Urinary bladder (tissue), 4 donors: ENCODE measurements around the gene AGTPBP1. TPM values are rescaled to one million over a fixed set of nuclear protein-coding genes. Genes with fewer than 3 reads are reported as not detected.

Experiments used
- DNase-seq: peaks from one replicate; pipeline ENCODE4 v3.0.0-alpha.2; 2015; ENCODE audit errors: extremely low spot score
- H3K27ac ChIP-seq: one replicate; pipeline ENCODE4 v1.5.1; 2013; ENCODE audit warnings: low read depth, mild to moderate bottlenecking, moderate library complexity
- H3K36me3 ChIP-seq: one replicate; pipeline ENCODE4 v1.6.1; 2013; ENCODE audit warnings: mild to moderate bottlenecking, moderate library complexity; ENCODE audit not compliant: insufficient read depth
- H3K4me1 ChIP-seq: one replicate; pipeline ENCODE4 v1.6.1; 2013; ENCODE audit warnings: mild to moderate bottlenecking, moderate library complexity; ENCODE audit not compliant: insufficient read depth
- H3K4me3 ChIP-seq: one replicate; pipeline ENCODE4 v1.5.1; 2013; ENCODE audit warnings: low read depth, low read length
- WGBS: extraction: QIAGEN DNeasy Blood & Tissue Kit; methylation state at CpG from one replicate; pipeline ENCODE4 v1.1.7; 2013; 5-methylcytosine and 5-hydroxymethylcytosine counted together
- polyA plus RNA-seq: library from polyadenylated mRNA; stranded (reverse); fragments of 200-250 nt; gene quantifications from one replicate; pipeline ENCODE4 v1.2.3, GENCODE V29; 2013
- total RNA-seq: library from RNA; depleted of rRNA; stranded (reverse); fragments of >200 nt; gene quantifications from one replicate; pipeline ENCODE4 v1.2.3, GENCODE V29; 2014
- donor health status: healthy with polysubstance abuse.
- donor health status: healthy.

The AGTPBP1 gene
- total and polyA plus RNA-seq, 2 donors, result 5.5 to 31.3 TPM

GRCh38 chr9:85645909-85646627 is 95.7 kb downstream of the AGTPBP1 start:
- no peak for DNase-seq
- WGBS, result 92% methylated on average over 3 of the region's 3 CpGs
- Histone ChIP-seq H3K4me3 (no peak overlapping the region), H3K4me1 (no peaks in the 10 kb centered on the region), H3K27ac (no peak overlapping the region), H3K36me3 (no peaks in the 10 kb centered on the region)

DNA sequence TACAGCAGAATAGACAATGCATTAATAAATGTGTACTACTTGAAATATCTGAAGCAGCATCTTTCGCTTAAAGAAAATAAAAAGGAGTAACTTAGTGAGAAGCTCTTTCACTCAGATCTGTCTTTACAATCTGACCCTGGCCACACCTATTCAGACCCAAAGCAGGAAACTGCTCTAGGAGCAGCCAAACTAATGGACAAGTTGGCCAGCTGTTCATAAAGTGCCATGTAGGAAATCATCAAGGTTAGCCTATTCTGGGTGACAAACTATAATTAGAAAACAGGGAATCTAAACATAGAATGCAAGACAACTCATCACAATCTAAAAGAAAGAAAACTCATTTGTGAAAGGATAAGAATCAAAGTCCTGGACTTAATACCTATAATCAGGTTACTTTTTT is 101.3 kb downstream of the AGTPBP1 start:
- DNase-seq, result no peak
- no peaks in the 10 kb centered on the region for H3K36me3 ChIP-seq
- no peak overlapping the region for H3K27ac ChIP-seq
- H3K4me1 ChIP-seq, result no peaks in the 10 kb centered on the region
- no peak overlapping the region for H3K4me3 ChIP-seq
- WGBS, result 92% methylated on average over 1 of the region's 1 CpG

GRCh38 chr9:85639675-85640186 is 102.0 kb downstream of the AGTPBP1 start:
- no peak overlapping the region for H3K27ac ChIP-seq
- 73% methylated on average over 3 of the region's 3 CpGs for WGBS
- H3K36me3 ChIP-seq, result no peaks in the 10 kb centered on the region
- no peak overlapping the region for H3K4me3 ChIP-seq
- no peaks in the 10 kb centered on the region for H3K4me1 ChIP-seq
- no peak for DNase-seq

GRCh38 chr9:85631809-85632208 is 109.9 kb downstream of the AGTPBP1 start:
- WGBS, result 100% methylated on average over 1 of the region's 1 CpG
- no peaks in the 10 kb centered on the region for H3K36me3 ChIP-seq
- no peak for DNase-seq
- no peak overlapping the region for H3K27ac ChIP-seq
- H3K4me3 ChIP-seq, result no peak overlapping the region
- no peaks in the 10 kb centered on the region for H3K4me1 ChIP-seq

DNA sequence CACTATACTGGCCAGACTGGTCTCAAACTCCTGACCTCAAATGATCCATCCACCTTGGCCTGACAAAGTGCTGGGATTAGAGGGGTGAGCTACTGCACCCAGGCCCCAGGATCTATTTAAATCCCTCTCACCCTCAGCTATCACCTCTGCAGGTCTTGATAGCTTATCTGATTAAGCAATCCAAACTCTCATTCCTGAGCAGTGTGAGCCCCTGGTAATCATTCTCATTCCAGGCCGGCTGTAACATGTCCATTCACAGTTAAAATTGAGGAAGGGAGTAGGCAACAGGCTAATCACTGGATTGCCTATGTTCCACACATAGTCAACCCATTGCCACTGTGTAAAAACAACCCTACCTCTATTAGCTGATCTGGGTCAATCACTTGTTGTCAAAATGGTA is 111.1 kb downstream of the AGTPBP1 start:
- H3K27ac ChIP-seq, result no peak overlapping the region
- H3K36me3 ChIP-seq, result no peaks in the 10 kb centered on the region
- WGBS, result 80% methylated on average over 1 of the region's 1 CpG
- no peak overlapping the region for H3K4me3 ChIP-seq
- no peaks in the 10 kb centered on the region for H3K4me1 ChIP-seq
- DNase-seq, result no peak

GRCh38 chr9:85617141-85617670 is 124.5 kb downstream of the AGTPBP1 start:
- H3K4me3 ChIP-seq, result no peak overlapping the region
- no peak for DNase-seq
- WGBS, result 85% methylated on average over 1 of the region's 1 CpG
- H3K27ac ChIP-seq, result no peak overlapping the region
- no peaks in the 10 kb centered on the region for H3K4me1 ChIP-seq
- H3K36me3 ChIP-seq, result no peaks in the 10 kb centered on the region

DNA sequence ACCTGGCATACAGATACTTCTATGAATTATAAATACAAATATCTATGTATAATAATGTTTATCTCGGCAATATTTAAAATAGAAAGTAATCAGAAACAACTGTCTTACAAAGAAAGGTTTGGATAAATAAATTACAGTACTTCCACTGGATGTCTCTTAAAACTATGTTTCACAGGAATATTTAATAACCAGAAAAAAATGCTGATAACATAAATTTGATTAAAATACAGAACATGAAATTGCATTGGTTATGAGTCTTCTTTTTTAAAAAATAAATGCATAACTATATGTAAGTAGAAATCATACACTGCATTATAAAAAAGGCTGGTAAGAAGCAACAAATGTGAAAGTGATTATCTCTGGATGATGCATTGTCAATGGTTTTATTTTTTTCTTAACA is 126.0 kb downstream of the AGTPBP1 start:
- no peaks in the 10 kb centered on the region for H3K36me3 ChIP-seq
- no peak overlapping the region for H3K4me3 ChIP-seq
- no peak overlapping the region for H3K27ac ChIP-seq
- no peak for DNase-seq
- H3K4me1 ChIP-seq, result no peaks in the 10 kb centered on the region
- WGBS, result 91% methylated on average over 1 of the region's 1 CpG

DNA sequence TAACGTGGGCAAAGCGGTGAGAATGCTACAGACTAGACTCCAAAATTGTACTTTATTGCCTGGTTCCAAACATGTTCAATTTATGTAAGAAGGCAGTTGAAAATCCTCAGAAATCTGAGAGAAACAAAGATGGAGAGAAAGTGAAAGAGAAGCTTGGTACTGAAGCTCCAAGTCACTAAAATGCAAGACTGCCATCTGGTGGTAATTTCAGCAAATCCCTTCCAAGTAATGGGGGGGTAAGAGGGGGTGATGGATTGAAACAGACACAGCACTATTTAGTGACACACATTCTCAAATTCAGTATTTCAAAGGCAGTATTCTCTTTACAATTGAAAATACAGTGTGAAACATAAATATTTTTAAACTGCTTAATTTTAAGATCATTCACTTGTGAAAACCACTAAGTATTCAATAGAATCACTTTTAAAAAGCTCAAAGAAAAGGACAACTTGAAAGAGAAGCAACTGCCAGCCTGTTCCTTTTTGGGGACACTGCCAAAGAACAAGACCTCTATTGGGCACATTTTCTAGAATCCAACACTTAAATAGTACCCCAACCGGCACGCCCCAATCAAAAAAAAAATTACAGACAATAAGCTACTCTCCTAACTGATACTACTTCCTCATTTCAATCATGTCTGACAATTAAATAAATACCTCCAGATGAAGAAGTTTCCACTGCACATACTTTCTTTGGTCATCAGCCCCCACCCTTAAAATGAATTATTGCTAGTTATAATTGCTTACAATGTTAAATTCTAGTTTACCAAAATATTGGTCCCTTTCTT is 131.5 kb downstream of the AGTPBP1 start:
- 55% methylated on average over 4 of the region's 4 CpGs for WGBS
- peak; percentile 43 for DNase-seq
- Histone ChIP-seq H3K27ac (no peak overlapping the region), H3K4me1 (no peaks in the 10 kb centered on the region), H3K36me3 (no peaks in the 10 kb centered on the region), H3K4me3 (peak overlapping the region; percentile 14)

DNA sequence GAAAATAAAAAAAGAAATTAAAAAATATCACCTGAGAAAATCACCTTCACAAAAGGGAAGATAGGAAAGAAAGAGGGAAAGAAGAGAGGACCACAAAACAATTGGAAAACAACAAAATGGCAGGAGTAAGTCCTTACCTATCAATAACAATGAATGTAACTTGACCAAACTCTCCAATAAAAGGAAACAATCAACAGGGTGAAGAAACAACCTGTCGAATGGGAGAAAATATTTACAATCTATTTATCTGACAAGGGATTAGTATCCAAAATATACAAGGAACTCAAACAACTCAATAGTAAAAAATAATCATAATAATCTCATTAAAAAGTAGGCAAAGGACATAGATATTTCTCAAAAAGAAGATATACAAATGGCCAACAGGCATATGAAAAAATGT is 135.8 kb downstream of the AGTPBP1 start:
- H3K27ac ChIP-seq, result no peak overlapping the region
- no peaks in the 10 kb centered on the region for H3K4me1 ChIP-seq
- no peaks in the 10 kb centered on the region for H3K36me3 ChIP-seq
- no peak for DNase-seq
- 64% methylated on average over 1 of the region's 1 CpG for WGBS
- no peak overlapping the region for H3K4me3 ChIP-seq

GRCh38 chr9:85603936-85604335 is 137.8 kb downstream of the AGTPBP1 start:
- Histone ChIP-seq H3K27ac (no peak overlapping the region), H3K4me1 (no peaks in the 10 kb centered on the region), H3K4me3 (no peak overlapping the region), H3K36me3 (no peaks in the 10 kb centered on the region)
- WGBS, result 93% methylated on average over 3 of the region's 3 CpGs
- no peak for DNase-seq

DNA sequence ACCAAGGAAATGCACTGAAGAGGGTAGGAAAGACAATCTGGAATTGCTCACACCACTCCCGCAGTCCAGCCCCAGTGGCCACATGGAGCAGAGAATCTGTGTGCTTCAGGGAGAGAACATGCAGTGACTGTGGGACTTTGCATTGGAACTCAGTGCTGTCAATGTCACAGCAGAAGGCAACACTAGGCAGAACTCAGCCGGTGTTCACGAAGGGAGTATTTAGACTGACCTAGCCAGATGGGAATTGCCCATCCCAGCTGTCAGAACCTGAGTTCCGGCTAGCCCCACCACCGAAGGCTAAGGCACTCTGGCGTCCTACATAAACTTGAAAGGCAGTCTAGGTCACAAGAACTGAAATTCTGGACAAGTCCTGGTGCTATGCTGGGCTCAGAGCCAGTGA is 139.0 kb downstream of the AGTPBP1 start:
- DNase-seq, result no peak
- H3K4me3 ChIP-seq, result no peak overlapping the region
- H3K4me1 ChIP-seq, result no peaks in the 10 kb centered on the region
- no peaks in the 10 kb centered on the region for H3K36me3 ChIP-seq
- WGBS, result 97% methylated on average over 6 of the region's 6 CpGs
- no peak overlapping the region for H3K27ac ChIP-seq

DNA sequence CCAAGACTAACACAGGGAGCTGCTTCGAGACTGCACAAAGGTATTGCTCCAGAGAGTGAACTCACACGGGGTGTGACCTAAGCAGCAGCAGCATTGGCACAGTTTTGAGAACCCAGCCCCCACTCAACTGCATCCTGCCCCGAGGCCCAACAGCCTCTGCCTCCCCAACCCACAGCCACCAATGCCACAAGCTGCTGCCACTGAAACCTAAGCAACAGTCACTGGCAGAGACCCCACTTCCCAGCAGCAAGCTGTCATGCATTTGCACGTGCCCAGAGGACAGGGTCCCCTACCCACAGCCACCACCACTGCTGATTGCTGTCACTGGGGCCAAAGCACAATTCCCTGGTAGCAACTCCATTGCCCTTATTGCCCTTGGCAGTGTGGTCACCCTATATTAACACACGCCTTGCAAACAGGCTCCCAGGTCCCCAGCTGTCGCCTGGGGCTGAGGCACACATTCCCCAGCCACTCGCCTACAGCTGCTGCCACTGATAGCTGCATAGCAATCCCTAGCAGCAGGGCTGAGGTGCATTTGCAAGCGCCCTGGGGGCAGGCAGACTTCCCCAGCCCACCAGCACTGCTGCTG is 141.0 kb downstream of the AGTPBP1 start:
- DNase-seq, result no peak
- H3K4me3 ChIP-seq, result no peak overlapping the region
- no peaks in the 10 kb centered on the region for H3K36me3 ChIP-seq
- H3K27ac ChIP-seq, result no peak overlapping the region
- WGBS, result 81% methylated on average over 8 of the region's 8 CpGs
- no peaks in the 10 kb centered on the region for H3K4me1 ChIP-seq

- no peak for DNase-seq
- H3K4me1 ChIP-seq, result no peaks in the 10 kb centered on the region
- no peaks in the 10 kb centered on the region for H3K36me3 ChIP-seq
- whole genome bisulfite sequencing, result 66% methylated on average over 3 of the region's 3 CpGs
- H3K4me3 ChIP-seq, result no peak overlapping the region
- no peak overlapping the region for H3K27ac ChIP-seq
These were observed 142.1 kb downstream of the AGTPBP1 start for GRCh38 chr9:85599540-85600105.
